ENCODE measurements around the gene RBMS2.

DNA sequence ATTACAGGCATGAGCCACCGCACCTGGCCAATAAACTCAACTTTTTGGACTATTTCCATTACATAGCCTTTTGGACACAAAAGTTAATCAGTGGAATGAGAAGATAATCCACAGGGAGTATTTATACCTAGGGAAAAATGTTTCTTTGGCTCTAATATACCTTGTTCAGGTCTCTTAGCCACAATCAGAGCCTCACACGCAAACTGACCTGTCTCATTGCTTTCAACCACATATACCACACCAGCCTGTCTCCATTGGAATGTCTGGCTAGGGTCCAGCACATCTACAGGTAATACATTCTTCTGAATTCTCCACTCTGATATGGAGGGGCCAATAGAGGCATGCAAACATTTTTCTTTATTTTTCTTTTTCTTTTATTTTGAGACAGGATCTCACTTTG lies 3.8 kb upstream of the RBMS2 start:
- TF ChIP-seq, protein P1, sequence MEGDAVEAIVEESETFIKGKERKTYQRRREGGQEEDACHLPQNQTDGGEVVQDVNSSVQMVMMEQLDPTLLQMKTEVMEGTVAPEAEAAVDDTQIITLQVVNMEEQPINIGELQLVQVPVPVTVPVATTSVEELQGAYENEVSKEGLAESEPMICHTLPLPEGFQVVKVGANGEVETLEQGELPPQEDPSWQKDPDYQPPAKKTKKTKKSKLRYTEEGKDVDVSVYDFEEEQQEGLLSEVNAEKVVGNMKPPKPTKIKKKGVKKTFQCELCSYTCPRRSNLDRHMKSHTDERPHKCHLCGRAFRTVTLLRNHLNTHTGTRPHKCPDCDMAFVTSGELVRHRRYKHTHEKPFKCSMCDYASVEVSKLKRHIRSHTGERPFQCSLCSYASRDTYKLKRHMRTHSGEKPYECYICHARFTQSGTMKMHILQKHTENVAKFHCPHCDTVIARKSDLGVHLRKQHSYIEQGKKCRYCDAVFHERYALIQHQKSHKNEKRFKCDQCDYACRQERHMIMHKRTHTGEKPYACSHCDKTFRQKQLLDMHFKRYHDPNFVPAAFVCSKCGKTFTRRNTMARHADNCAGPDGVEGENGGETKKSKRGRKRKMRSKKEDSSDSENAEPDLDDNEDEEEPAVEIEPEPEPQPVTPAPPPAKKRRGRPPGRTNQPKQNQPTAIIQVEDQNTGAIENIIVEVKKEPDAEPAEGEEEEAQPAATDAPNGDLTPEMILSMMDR (tag by site-specific recombination; IDR thresholded peaks at IDR 0.05): no peak
- TF ChIP-seq ZNF324 (tag by site-specific recombination; IDR thresholded peaks at IDR 0.05): no peak
- no peak for TF ChIP-seq ZBTB48 (tag by site-specific recombination; IDR thresholded peaks at IDR 0.05)
- TF ChIP-seq ZBTB21 (tag by site-specific recombination; IDR thresholded peaks at IDR 0.05): no peak

Data from HEK293 (cell line).